OCI-LY1 (cell line): ENCODE measurements around the gene BCR.

Experiments
- H2AFZ ChIP-seq: fragments of 200-600 bp; sonication (generic), shearing (Covaris generic); 2 replicates; pipeline ENCODE4 v1.6.0; 2014; ENCODE audit warnings: antibody characterized with exemption, mild to moderate bottlenecking, low read length
- H3F3A ChIP-seq: fragments of 200-600 bp; sonication (generic), shearing (Covaris generic); 2 replicates; pipeline ENCODE4 v1.6.0; 2014; ENCODE audit warnings: mild to moderate bottlenecking, antibody characterized with exemption, low read length, moderate library complexity; ENCODE audit not compliant: insufficient read depth
- H3K27ac ChIP-seq: fragments of 200-600 bp; sonication (generic); 2 replicates; pipeline ENCODE4 v1.5.1; 2014; ENCODE audit warnings: low read length, mixed run types, mild to moderate bottlenecking, low read depth; ENCODE audit not compliant: poor library complexity, severe bottlenecking
- H3K27me3 ChIP-seq: fragments of 200-600 bp; sonication (generic); 2 replicates; pipeline ENCODE4 v1.6.0; 2014; ENCODE audit warnings: antibody characterized with exemption, mild to moderate bottlenecking, low read length, moderate library complexity; ENCODE audit not compliant: insufficient read depth
- H3K36me3 ChIP-seq: fragments of 200-600 bp; sonication (generic); 2 replicates; pipeline ENCODE4 v1.6.1; 2014; ENCODE audit warnings: mild to moderate bottlenecking, antibody characterized with exemption, low read length, moderate library complexity, mixed read lengths; ENCODE audit not compliant: insufficient read depth
- H3K4me1 ChIP-seq: fragments of 200-600 bp; sonication (generic); 2 replicates; pipeline ENCODE4 v1.5.1; 2014; ENCODE audit warnings: mild to moderate bottlenecking, low read length, moderate library complexity; ENCODE audit not compliant: insufficient read depth, severe bottlenecking
- H3K4me2 ChIP-seq: fragments of 200-600 bp; sonication (generic), shearing (Covaris generic); 2 replicates; pipeline ENCODE4 v1.6.1; 2014; ENCODE audit warnings: low read length
- H3K4me3 ChIP-seq: fragments of 200-600 bp; sonication (generic); 2 replicates; pipeline ENCODE4 v1.5.1; 2014; ENCODE audit warnings: low read length, low read depth, mild to moderate bottlenecking, mixed read lengths; ENCODE audit not compliant: poor library complexity, severe bottlenecking
- H3K79me2 ChIP-seq: fragments of 200-600 bp; shearing (Covaris generic); 2 replicates; pipeline ENCODE4 v1.6.1; 2016; ENCODE audit warnings: mixed run types, low read length, mixed read lengths; ENCODE audit not compliant: insufficient read depth
- H3K9ac ChIP-seq: fragments of 200-600 bp; sonication (generic), shearing (Covaris generic); 2 replicates; pipeline ENCODE4 v1.6.1; 2014; ENCODE audit warnings: mild to moderate bottlenecking, low read length, mixed read lengths
- H3K9me2 ChIP-seq: fragments of 200-600 bp; sonication (generic), shearing (Covaris generic); 2 replicates; pipeline ENCODE4 v1.6.1; 2014; ENCODE audit warnings: low read depth, mild to moderate bottlenecking, low read length, mixed read lengths
- H3K9me3 ChIP-seq: fragments of 200-600 bp; shearing (Covaris generic); 2 replicates; pipeline ENCODE4 v1.6.1; 2014; ENCODE audit warnings: low read length, mixed read lengths
- H4K20me1 ChIP-seq: fragments of 200-600 bp; sonication (generic), shearing (Covaris generic); 2 replicates; pipeline ENCODE4 v1.6.0; 2016; ENCODE audit warnings: mild to moderate bottlenecking, low read length; ENCODE audit not compliant: insufficient read depth
- CTCF ChIP-seq: fragments of 200-600 bp; sonication (generic), shearing (Covaris generic); IDR thresholded peaks from 2 replicates; pipeline ENCODE4 v1.5.1; 2017; ENCODE audit warnings: mild to moderate bottlenecking, antibody characterized with exemption, low read length, moderate library complexity, mixed read lengths
- EZH2 ChIP-seq: fragments of 200-600 bp; sonication (generic), shearing (Covaris generic); IDR thresholded peaks from 2 replicates; pipeline ENCODE4 v1.8.0; 2017; ENCODE audit warnings: borderline replicate concordance, mixed run types, mild to moderate bottlenecking, antibody characterized with exemption, low read length, moderate library complexity, mixed read lengths

BCR gene

GRCh38 chr22:23282986-23283385 is 102.7 kb downstream of the BCR start:
- no peak overlapping the region for H3K27ac ChIP-seq
- TF ChIP-seq EZH2, result no peak
- no peak for TF ChIP-seq CTCF
- no peaks in the 10 kb centered on the region for H3K9me3 ChIP-seq
- H3K4me3 ChIP-seq, result no peak overlapping the region
- H3K36me3 ChIP-seq, result peaks cover 93% of the 10 kb centered on the region
- no peaks in the 10 kb centered on the region for H3K9me2 ChIP-seq
- H3K9ac ChIP-seq, result no peak overlapping the region
- peaks cover 19% of the 10 kb centered on the region for H3K4me1 ChIP-seq
- no peak overlapping the region for H2AFZ ChIP-seq
- H3K4me2 ChIP-seq, result no peak overlapping the region
- H3K79me2 ChIP-seq, result no peaks in the 10 kb centered on the region
- H3K27me3 ChIP-seq, result no peaks in the 10 kb centered on the region
- H4K20me1 ChIP-seq, result no peaks in the 10 kb centered on the region
- no peaks in the 10 kb centered on the region for H3F3A ChIP-seq

DNA sequence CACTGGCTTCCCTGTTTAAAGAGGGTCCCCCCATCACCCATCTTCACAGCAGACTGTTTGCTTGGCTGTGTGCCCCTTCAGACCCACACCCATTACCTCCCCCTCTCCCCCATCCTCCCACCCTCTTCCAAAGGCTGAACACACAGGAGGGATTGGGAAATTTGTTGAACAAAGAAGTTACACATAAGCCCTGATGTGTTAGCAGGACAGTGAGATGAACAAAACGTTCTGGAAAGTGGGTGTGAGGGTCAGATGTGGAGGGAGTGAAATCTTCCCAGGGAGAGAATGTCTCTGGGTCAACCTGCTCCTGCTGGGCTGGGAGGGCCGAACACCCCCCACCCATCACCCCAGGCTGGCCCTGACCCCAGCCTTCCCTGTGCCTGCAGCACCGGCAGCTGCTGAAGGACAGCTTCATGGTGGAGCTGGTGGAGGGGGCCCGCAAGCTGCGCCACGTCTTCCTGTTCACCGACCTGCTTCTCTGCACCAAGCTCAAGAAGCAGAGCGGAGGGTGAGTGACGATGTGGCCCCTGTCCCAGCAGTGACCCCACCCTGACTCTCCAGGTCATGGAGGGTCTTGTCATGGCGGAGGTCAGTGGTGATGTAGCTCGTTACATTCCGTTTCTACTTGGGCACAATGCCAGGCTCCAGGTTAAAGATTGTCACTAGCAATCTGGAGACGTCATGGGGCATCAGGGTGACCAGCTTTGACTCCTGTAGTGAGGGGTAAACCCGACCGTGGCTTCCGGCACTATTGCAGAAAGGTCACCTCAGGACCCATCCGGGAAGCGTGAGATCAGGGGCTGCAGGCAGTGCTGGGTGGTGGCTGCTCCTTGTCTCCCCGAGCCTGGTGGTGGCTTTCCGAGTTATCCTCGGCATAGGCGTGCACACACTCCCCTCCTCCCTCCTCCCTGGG is 103.5 kb downstream of the BCR start:
- H3K4me3 ChIP-seq, result no peak overlapping the region
- no peaks in the 10 kb centered on the region for H3K9me2 ChIP-seq
- H3K4me2 ChIP-seq, result no peak overlapping the region
- peaks cover 92% of the 10 kb centered on the region for H3K36me3 ChIP-seq
- H3K9me3 ChIP-seq, result no peaks in the 10 kb centered on the region
- H3K27me3 ChIP-seq, result no peaks in the 10 kb centered on the region
- H4K20me1 ChIP-seq, result no peaks in the 10 kb centered on the region
- H3K9ac ChIP-seq, result no peak overlapping the region
- no peak for TF ChIP-seq EZH2
- H3F3A ChIP-seq, result no peaks in the 10 kb centered on the region
- no peaks in the 10 kb centered on the region for H3K79me2 ChIP-seq
- H3K27ac ChIP-seq, result no peak overlapping the region
- H3K4me1 ChIP-seq, result peaks cover 19% of the 10 kb centered on the region
- no peak overlapping the region for H2AFZ ChIP-seq

GRCh38 chr22:23284504-23285033 is 104.3 kb downstream of the BCR start:
- Histone ChIP-seq H3K4me2 (no peak overlapping the region), H3K9ac (no peak overlapping the region), H3K9me3 (no peaks in the 10 kb centered on the region), H3K27ac (no peak overlapping the region), H3F3A (no peaks in the 10 kb centered on the region), H3K4me3 (no peak overlapping the region), H3K36me3 (peaks cover 92% of the 10 kb centered on the region), H3K4me1 (peaks cover 19% of the 10 kb centered on the region), H3K27me3 (no peaks in the 10 kb centered on the region), H3K79me2 (no peaks in the 10 kb centered on the region), H3K9me2 (no peaks in the 10 kb centered on the region), H4K20me1 (no peaks in the 10 kb centered on the region), H2AFZ (no peak overlapping the region)
- TF ChIP-seq EZH2, result no peak
- TF ChIP-seq CTCF, result no peak
